ENCODE measurements around the gene DAPK2.
"Not testable (repeated sequence)": the region's sequence is repeated elsewhere in the genome, so short reads cannot be mapped to it uniquely, and the experiment has no call there.

The DAPK2 gene

GRCh38 chr15:64046421-64047153, at the start of gene DAPK2:
DAPK2 (minus strand) TSS chr15:64046485; CDS start chr15:64040261, 6,224 bp downstream.
- in situ Hi-C loops (cut with HindIII; ENCODE audit: low pct_unique_long_range_greater_than_20kb, low sequenced_read_pairs): no loop called here
- TF ChIP-seq JUND (IDR thresholded peaks at IDR 0.05; ENCODE audit: low read depth): no peak
- DNase-seq (ENCODE audit: low read depth in 1 of 2, low spot score in 1 of 2): peak; percentile 73 to 88

DNA sequence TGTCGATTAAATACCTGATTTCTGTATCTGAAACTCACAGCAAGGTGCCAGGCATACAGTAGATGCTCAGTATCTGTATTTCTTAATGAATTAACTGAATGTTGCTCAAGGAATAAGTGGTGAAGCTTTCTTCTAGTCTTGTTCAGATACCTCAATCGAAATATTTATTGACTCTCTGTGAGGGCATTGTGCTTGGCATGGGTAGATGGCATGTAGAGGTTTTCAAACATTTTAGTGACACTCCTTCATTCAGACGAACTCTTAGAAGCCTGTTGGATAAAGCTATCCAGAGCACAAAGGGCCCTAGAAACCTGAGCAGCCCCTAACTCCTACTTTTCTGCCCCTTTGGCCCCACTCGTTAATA, 49.1 kb upstream of the DAPK2 start:
- in situ Hi-C loops (cut with HindIII; ENCODE audit: low pct_unique_long_range_greater_than_20kb, low sequenced_read_pairs): no loop called here
- DNase-seq (ENCODE audit: low read depth in 1 of 2, low spot score in 1 of 2): no peak
- TF ChIP-seq JUND (IDR thresholded peaks at IDR 0.05; ENCODE audit: low read depth): no peak

- TF ChIP-seq JUND (IDR thresholded peaks at IDR 0.05; ENCODE audit: low read depth): no peak
- peak; percentile 68 to 99 for DNase-seq (ENCODE audit: low read depth in 1 of 2, low spot score in 1 of 2)
- in situ Hi-C loops (cut with HindIII; ENCODE audit: low pct_unique_long_range_greater_than_20kb, low sequenced_read_pairs): no loop called here
Measured at GRCh38 chr15:64093627-64094417, 47.5 kb upstream of the DAPK2 start, which contains the start of gene CIAO2A. CIAO2A (minus strand) TSS chr15:64093838; CDS start chr15:64093768, 70 bp downstream.

DNA sequence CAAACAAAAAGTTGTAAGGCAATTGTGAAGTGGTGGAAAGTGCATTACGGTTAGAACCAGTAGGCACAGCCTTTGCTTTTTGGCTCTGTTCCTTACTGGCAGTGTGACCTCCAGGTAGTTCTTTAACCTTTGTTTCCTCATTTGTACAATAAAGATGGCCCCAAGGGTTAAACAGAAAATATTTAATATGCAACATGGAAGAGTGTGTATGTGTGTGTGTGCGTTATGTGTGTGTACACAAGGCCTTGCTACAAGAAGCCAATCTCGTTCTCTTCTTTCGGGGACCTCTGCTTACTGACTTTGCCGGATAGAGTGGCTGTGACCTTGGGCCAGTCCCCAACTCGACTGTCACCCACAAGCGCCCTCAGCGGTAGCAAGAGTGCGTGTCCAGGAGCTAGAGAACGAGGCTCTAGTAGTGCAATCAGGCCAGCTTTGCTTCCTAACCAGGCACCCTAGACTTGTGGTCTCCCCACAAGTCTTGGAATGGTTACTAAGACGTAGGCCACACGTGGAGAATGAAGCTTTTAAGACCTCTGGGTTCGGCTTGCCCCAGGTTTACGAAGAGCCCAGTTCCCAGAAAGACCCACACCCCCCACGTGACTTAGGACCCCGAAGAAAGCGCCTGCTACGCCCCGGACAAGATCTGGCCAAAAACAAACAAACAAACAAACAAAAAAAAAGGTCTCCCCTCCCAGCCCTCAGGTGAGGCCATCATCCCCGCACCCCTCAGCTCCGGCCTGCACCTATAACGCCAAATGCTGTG, 46.8 kb upstream of the DAPK2 start:
- peak in 1 of 2 experiments; percentile 64 for DNase-seq (ENCODE audit: low read depth in 1 of 2, low spot score in 1 of 2)
- in situ Hi-C loops (cut with HindIII; ENCODE audit: low pct_unique_long_range_greater_than_20kb, low sequenced_read_pairs): no loop called here
- TF ChIP-seq JUND (IDR thresholded peaks at IDR 0.05; ENCODE audit: low read depth): no peak

DNA sequence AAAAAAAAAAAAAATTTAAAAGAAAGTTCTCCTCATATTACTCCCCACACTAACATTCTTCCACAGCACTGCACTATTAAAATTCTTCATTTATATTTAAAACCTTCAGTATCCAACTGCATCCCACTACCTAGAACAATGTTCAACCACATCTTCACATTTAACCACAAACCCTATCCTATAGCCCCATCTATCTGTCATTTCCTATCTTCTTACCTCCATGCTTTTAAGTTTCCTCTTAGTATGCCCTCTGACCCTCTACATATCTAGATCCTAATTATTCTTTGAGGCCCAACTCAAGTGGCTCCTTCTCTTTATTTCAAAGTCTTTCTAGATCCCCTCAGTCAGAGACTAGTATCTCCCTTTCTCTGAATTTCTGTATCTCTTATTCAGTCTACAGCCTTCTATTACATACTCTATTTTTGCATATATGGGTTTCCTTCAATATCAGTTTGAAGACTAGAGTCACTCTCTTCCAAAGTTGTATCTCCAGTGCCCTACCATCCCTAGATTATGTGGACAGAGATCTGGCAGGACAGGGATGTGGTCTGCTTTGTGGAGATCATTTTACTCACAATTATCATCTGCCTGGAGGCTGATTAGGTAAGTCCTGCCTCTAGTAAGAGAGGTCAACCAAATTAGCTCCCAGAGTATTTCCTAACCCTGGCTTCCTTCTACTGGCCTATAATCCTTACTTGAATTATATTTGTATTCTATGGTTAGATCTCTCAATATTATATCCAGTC, 46.0 kb upstream of the DAPK2 start:
- no peak for DNase-seq (ENCODE audit: low read depth in 1 of 2, low spot score in 1 of 2)
- TF ChIP-seq JUND (IDR thresholded peaks at IDR 0.05; ENCODE audit: low read depth): no peak
- in situ Hi-C loops (cut with HindIII; ENCODE audit: low pct_unique_long_range_greater_than_20kb, low sequenced_read_pairs): no loop called here

DNA sequence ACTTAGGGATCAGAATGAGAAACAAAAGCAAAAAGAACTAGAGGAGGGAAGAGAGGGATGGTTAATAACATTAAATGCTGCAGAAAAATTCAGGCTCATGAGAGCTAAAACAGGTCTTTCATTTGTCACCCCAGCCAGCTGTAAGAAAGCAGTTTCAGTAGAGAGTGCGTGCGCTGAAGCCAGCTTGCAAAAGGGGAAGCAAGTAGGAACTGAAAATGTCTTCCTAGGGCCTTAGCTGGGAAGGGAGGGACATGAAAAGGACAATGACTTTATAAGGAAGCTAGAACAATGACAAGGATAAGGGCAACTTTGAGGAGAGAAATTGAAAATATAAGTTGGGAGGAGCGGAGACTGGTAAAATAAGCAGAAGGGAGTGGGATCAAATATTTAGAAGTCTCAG, 44.2 kb upstream of the DAPK2 start:
- no peak for TF ChIP-seq JUND (IDR thresholded peaks at IDR 0.05; ENCODE audit: low read depth)
- no peak for DNase-seq (ENCODE audit: low read depth in 1 of 2, low spot score in 1 of 2)
- in situ Hi-C loops (cut with HindIII; ENCODE audit: low pct_unique_long_range_greater_than_20kb, low sequenced_read_pairs): no loop called here

DNA sequence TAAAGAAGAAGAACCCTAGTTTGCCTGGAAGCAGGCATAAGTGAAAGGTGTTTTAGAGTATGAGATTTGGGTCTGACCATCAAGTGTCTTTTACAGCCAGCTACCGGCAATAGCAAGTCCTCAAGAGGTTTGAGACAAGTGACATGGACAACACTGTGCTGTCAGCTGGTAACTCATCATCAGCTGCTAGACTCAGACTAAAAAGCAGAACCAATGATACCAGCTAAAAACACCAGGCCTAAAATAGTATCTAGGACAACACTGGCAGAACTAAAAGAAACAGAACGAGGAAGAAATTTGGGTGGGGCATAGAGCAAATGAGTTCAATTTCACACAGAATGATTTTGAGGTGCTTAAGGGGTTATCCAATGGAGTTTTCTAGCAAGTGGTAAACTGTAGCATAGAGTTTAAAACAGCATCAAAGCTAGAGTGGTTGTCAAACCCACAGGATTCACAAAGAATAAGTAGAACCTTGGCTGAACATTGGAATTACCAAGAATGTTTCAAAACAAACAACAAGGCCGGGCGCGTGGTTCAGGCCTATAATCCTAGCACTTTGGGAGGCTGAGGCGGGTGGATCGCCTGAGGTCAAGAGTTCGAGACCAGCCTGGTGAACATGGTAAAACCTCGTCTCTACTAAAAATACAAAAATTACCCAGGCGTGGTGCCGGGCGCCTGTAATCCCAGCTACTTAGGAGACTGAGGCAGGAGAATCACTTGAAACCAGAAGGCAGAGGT, 43.4 kb upstream of the DAPK2 start:
- DNase-seq (ENCODE audit: low read depth in 1 of 2, low spot score in 1 of 2): no peak
- no peak for TF ChIP-seq JUND (IDR thresholded peaks at IDR 0.05; ENCODE audit: low read depth)
- in situ Hi-C loops (cut with HindIII; ENCODE audit: low pct_unique_long_range_greater_than_20kb, low sequenced_read_pairs): no loop called here

DNA sequence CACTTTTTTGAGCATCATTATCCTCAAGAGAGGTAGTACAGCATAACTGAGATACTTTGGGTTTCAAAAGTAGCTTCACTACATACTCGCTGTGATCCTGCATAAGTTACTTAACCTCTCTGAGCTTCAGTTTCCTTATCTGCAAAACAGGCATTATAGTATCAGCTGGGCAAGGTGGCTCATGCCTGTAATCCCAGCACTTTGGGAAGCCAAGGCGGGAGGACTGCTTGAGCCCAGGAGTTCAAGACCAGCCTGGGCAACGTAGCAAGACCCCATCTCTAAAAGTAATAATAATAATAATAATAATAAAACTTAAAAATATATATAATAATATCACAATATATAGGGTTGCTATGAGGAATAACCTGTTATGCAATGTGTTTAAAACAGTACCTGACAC, 36.5 kb upstream of the DAPK2 start:
- in situ Hi-C loops (cut with HindIII; ENCODE audit: low pct_unique_long_range_greater_than_20kb, low sequenced_read_pairs): no loop called here
- DNase-seq (ENCODE audit: low read depth in 1 of 2, low spot score in 1 of 2): no peak
- TF ChIP-seq JUND (IDR thresholded peaks at IDR 0.05; ENCODE audit: low read depth): no peak

DNA sequence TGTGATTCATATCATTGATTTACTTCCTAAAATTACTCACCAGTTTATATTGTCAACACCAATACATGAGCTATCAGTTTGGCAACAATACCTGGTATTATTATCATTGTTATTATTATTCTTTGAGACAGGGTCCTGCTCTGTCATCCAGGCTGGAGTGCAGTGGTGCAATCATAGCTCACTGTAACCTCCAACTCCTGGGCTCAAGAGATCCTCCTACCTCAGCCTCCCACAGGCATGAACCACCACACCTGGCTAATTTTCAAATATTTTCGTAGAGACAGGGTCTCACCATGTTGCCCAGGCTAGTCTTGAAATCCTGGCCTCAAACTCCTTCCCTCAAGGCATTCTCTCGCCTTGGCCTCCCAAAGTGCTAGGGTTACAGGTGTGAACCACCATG, 27.2 kb upstream of the DAPK2 start:
- in situ Hi-C loops (cut with HindIII; ENCODE audit: low pct_unique_long_range_greater_than_20kb, low sequenced_read_pairs); DNase-seq (ENCODE audit: low read depth in 1 of 2, low spot score in 1 of 2): not testable (repeated sequence)

GRCh38 chr15:64072812-64073211, 26.5 kb upstream of the DAPK2 start:
- no peak for DNase-seq (ENCODE audit: low read depth in 1 of 2, low spot score in 1 of 2)
- no peak for TF ChIP-seq JUND (IDR thresholded peaks at IDR 0.05; ENCODE audit: low read depth)
- in situ Hi-C loops (cut with HindIII; ENCODE audit: low pct_unique_long_range_greater_than_20kb, low sequenced_read_pairs): no loop called here

- in situ Hi-C loops (cut with HindIII; ENCODE audit: low pct_unique_long_range_greater_than_20kb, low sequenced_read_pairs): no loop called here
- DNase-seq (ENCODE audit: low read depth in 1 of 2, low spot score in 1 of 2): no peak
- no peak for TF ChIP-seq JUND (IDR thresholded peaks at IDR 0.05; ENCODE audit: low read depth)
Measured at GRCh38 chr15:64071931-64072765, 25.9 kb upstream of the DAPK2 start.

Measured in T47D (cell line).